Measurements from ENCODE around the gene DEPP1. TPM values are rescaled to one million over a fixed set of nuclear protein-coding genes. Genes with fewer than 3 reads are reported as not detected.

The DEPP1 gene
- total RNA-seq, 1 experiment from 2014 or later = 16.5 TPM

DNA sequence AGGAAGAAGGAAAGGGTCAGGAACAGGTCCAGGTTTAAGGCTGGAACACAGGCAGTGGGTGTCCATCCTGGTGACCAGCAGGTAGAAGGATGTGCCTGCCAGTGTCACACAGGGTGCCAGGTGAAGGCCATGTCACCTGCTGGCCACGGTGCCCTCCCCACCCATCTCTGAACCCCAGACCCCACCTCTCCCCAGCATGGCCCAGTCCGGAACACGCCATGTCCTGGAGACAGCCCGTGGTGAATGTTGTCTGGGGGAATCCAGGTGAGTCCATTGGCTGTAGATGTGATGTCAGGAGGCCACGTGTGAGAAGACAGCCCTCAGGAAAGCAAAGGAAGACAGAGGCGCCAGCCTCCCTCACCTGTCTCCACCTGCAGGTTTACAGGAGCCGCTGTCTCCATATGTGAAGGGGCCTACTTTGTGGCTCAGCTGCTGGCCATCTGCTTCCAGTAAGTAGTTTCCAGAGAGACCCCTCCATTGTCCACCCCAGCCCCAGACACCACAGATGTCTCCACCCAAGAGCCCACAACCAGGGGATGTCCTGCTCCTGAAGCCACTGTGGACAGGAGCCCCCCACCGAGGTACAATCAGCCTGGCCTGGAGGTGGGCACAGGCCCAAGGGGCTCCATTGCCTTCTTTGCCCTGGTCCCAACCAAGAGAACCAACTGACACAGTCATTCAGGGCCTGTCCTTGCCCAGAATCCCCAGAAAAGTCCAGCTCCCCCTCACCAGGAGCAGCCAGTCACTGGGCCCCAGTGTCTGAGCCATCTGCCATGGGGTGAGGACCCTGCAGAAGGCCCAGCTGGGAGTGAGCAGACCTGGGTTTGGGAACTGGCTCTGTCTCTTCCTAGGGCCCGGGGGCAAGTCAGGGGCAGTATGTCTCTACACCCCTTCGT lies 46.7 kb downstream of the DEPP1 start:
- Mint-ChIP-seq H3K36me3 (ENCODE audit: insufficient read depth, unreplicated experiment) (no peaks in the 10 kb centered on the region), H3K4me1 (ENCODE audit: low read depth, unreplicated experiment) (peaks cover 17% of the 10 kb centered on the region), H3K9me3 (ENCODE audit: low read depth, unreplicated experiment) (no peaks in the 10 kb centered on the region), H3K4me3 (ENCODE audit: low read depth, unreplicated experiment) (no peak overlapping the region), H3K27ac (ENCODE audit: unreplicated experiment) (no peak overlapping the region), H3K27me3 (ENCODE audit: unreplicated experiment) (no peaks in the 10 kb centered on the region)
- TF ChIP-seq, protein P1, sequence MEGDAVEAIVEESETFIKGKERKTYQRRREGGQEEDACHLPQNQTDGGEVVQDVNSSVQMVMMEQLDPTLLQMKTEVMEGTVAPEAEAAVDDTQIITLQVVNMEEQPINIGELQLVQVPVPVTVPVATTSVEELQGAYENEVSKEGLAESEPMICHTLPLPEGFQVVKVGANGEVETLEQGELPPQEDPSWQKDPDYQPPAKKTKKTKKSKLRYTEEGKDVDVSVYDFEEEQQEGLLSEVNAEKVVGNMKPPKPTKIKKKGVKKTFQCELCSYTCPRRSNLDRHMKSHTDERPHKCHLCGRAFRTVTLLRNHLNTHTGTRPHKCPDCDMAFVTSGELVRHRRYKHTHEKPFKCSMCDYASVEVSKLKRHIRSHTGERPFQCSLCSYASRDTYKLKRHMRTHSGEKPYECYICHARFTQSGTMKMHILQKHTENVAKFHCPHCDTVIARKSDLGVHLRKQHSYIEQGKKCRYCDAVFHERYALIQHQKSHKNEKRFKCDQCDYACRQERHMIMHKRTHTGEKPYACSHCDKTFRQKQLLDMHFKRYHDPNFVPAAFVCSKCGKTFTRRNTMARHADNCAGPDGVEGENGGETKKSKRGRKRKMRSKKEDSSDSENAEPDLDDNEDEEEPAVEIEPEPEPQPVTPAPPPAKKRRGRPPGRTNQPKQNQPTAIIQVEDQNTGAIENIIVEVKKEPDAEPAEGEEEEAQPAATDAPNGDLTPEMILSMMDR (IDR thresholded peaks at IDR 0.05; ENCODE audit: unreplicated experiment) = no peak
- no TSS peak for BruUV-seq (replicated peaks)
- intact Hi-C loops (cut with micrococcal nuclease; ENCODE audit: unreplicated experiment) = loop anchor here (2.0 to 10.0 kb wide), 3 partner anchors 60 to 303 kb away; no protein-coding TSS in a partner anchor
- DNase-seq = no peak
- CTCF ChIA-PET = interaction anchor here (0.6 to 2.5 kb wide), 6 partner anchors 41 to 73 kb away, joined by 3 to 30 read pairs (median 8); partner anchors contain the start of gene DEPP1

DNA sequence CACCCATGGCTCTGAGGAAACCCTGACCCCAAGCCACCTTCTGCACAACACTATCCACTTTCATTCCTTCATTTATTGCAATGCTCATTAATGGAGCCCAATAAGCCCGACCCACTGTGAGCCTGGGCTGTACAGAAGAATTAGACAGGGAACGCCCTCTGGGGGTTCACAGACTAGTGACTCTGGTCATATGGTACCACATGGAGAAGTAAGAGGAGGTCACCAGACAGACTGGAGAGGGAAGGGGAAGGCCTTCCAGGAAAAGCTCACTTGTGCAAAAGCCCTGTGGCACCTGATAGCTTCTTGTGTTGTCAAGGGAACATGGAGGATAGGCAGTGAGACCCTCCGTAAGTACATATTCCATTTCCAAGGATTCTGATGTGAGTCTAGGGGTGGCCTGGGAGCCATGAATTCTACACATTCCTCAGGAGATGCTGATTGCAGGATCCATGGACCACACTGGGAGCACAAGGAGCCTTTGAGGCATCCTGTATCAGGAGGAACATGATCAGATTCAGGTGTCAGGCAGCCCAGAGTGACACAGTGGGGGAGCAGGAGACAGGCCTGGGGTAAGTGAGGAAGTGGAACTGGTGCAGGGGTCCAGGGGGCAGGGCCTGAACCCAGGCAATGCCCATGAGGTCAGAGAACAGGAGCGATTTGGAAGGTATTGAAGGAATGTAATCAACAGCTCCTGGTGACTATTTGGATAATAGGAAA lies 47.5 kb downstream of the DEPP1 start:
- no peak for DNase-seq
- CTCF ChIA-PET = no interaction called here
- H3K27ac Mint-ChIP-seq (ENCODE audit: unreplicated experiment) = no peak overlapping the region
- intact Hi-C loops (cut with micrococcal nuclease; ENCODE audit: unreplicated experiment) = loop anchor here (5.0 to 10.0 kb wide), 2 partner anchors 61 to 304 kb away; no protein-coding TSS in a partner anchor
- peaks cover 9% of the 10 kb centered on the region for H3K4me1 Mint-ChIP-seq (ENCODE audit: low read depth, unreplicated experiment)
- H3K9me3 Mint-ChIP-seq (ENCODE audit: low read depth, unreplicated experiment) = no peaks in the 10 kb centered on the region
- H3K36me3 Mint-ChIP-seq (ENCODE audit: insufficient read depth, unreplicated experiment) = no peaks in the 10 kb centered on the region
- no peaks in the 10 kb centered on the region for H3K27me3 Mint-ChIP-seq (ENCODE audit: unreplicated experiment)
- no peak overlapping the region for H3K4me3 Mint-ChIP-seq (ENCODE audit: low read depth, unreplicated experiment)
- TF ChIP-seq, protein P1 (IDR thresholded peaks at IDR 0.05; ENCODE audit: unreplicated experiment) = no peak
- no TSS peak for BruUV-seq (replicated peaks)

DNA sequence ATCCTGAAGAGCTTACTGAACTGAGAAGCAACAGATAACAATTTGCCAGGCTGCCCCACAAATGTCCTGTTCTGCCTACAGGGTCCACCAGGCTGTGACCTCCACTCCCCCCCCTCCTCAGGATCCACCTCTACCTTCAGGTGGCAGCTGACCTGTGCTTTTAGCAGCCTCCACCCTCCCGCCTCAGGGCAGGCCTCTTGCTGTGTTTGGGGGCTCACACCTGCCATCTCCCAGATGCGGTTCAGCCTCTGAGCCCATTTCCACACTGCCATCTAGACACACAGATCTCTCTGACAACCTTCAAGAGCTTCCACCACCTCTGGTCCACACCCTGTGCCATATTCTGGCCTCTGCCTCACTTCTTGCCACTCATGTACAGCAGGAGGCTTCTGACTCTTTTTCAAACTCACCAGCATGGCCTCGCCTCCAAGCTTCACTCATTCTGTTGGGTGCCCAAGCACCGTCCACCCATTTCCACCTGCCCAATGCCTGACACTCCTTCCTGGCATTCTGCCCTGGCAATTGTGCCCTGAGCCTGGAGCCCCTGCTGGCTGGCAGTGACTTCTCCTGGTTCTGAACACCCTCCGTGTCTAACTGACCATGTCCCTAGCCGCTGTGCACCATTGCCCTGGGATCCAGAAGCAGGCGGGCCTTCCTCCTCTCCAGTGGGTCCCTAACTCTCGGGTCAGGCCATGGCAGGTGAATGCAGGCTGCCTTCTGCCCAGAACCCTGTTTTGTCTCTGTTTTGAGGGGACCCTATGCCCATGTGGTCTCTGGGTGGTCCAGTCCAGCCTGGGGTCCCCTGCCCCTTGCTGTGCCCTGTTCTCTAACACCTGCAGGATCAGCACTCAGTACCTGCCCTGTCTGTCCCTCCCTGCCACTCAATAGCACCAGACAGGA lies 49.0 kb downstream of the DEPP1 start:
- CTCF ChIA-PET = no interaction called here
- intact Hi-C loops (cut with micrococcal nuclease; ENCODE audit: unreplicated experiment) = loop anchor here (5.0 to 10.0 kb wide), 2 partner anchors 63 to 305 kb away; no protein-coding TSS in a partner anchor
- Mint-ChIP-seq H3K27me3 (ENCODE audit: unreplicated experiment) (no peaks in the 10 kb centered on the region), H3K9me3 (ENCODE audit: low read depth, unreplicated experiment) (no peaks in the 10 kb centered on the region), H3K4me3 (ENCODE audit: low read depth, unreplicated experiment) (no peak overlapping the region), H3K4me1 (ENCODE audit: low read depth, unreplicated experiment) (no peaks in the 10 kb centered on the region), H3K36me3 (ENCODE audit: insufficient read depth, unreplicated experiment) (no peaks in the 10 kb centered on the region), H3K27ac (ENCODE audit: unreplicated experiment) (no peak overlapping the region)
- BruUV-seq (replicated peaks) = no TSS peak
- no peak for DNase-seq
- TF ChIP-seq, protein P1 (IDR thresholded peaks at IDR 0.05; ENCODE audit: unreplicated experiment) = no peak

DNA sequence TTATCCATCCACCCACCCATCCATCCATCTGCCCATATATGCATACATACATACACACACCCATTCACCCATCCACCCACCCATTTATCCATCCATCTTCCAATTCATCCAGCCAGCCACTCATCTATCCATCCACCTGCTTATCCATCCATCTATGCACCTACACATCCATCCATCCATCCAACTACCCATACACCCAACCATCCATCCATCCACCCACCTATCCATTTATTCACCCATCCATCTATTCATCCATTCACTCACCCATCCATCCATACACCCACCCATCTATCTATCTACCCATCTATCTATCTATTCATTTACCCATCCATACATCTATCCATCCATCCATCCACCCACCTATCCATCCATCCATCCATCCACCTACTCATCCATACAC lies 50.1 kb downstream of the DEPP1 start:
- no peaks in the 10 kb centered on the region for H3K27me3 Mint-ChIP-seq (ENCODE audit: unreplicated experiment)
- no peaks in the 10 kb centered on the region for H3K4me1 Mint-ChIP-seq (ENCODE audit: low read depth, unreplicated experiment)
- H3K4me3 Mint-ChIP-seq (ENCODE audit: low read depth, unreplicated experiment) = no peak overlapping the region
- DNase-seq = no peak
- intact Hi-C loops (cut with micrococcal nuclease; ENCODE audit: unreplicated experiment) = no loop called here
- TF ChIP-seq, protein P1 (IDR thresholded peaks at IDR 0.05; ENCODE audit: unreplicated experiment) = no peak
- no peaks in the 10 kb centered on the region for H3K36me3 Mint-ChIP-seq (ENCODE audit: insufficient read depth, unreplicated experiment)
- no peaks in the 10 kb centered on the region for H3K9me3 Mint-ChIP-seq (ENCODE audit: low read depth, unreplicated experiment)
- CTCF ChIA-PET = no interaction called here
- BruUV-seq (replicated peaks) = no TSS peak
- H3K27ac Mint-ChIP-seq (ENCODE audit: unreplicated experiment) = no peak overlapping the region
